Posterior vena cava (tissue), 2 donors: ENCODE results near the gene PAEP. TPM values are rescaled to one million over a fixed set of nuclear protein-coding genes. Genes with fewer than 3 reads are reported as not detected.

Experiments used
- total RNA-seq, 2 donors: library from RNA; stranded (reverse); fragmentation: NEBNext Ultra II Directional; extraction: Animal tissue kit (Norgen Biotek cat#: 25700); gene quantifications; one replicate each; pipeline ENCODE4 v1.2.1, GENCODE V29; 2021
- donor health status: DM: yes; HTN: yes; CAD: no.
- donor health status: DM: yes; HTN: yes; CAD: no.

The PAEP gene
- total RNA-seq, 2 donors from 2014 or later, result not detected

Other genes starting within 250 kb of the PAEP start
- gene PPP1R26, start 82.0 kb upstream of the PAEP start, total RNA-seq, result 1 to 10 TPM; 8.0 to 8.9 TPM
- gene MRPS2, start 61.1 kb upstream of the PAEP start, total RNA-seq, result 10 to 100 TPM; 15.9 to 16.3 TPM
- gene LCN1, start 40.3 kb upstream of the PAEP start, total RNA-seq, result 1 to 10 TPM in 1 of 2 donors, not detected in 1; 2.4 TPM
- gene OBP2A, start 15.6 kb upstream of the PAEP start, total RNA-seq, result not detected
- gene GLT6D1, start 77.8 kb downstream of the PAEP start, total RNA-seq, result not detected
- gene LCN9, start 101.6 kb downstream of the PAEP start, total RNA-seq, result not detected
- gene SOHLH1, start 137.7 kb downstream of the PAEP start, total RNA-seq, result not detected
- under 1 TPM; 0.28 to 0.38 TPM for gene KCNT1, start 140.4 kb downstream of the PAEP start, total RNA-seq